Astrocyte of the spinal cord (primary cell): Measurements from ENCODE around the gene GSG1L.

Source experiments
- DNase-seq: peaks from one replicate; pipeline ENCODE4 v3.0.0; 2011; ENCODE audit warnings: low read depth, low spot score
- H3K4me3 ChIP-seq: 2 replicates; pipeline ENCODE4 v1.5.1; 2011; ENCODE audit warnings: low read depth, mild to moderate bottlenecking, low read length, moderate library complexity
- in situ Hi-C: cut with HindIII; loops from 2 replicates; pipeline ENCODE4 v1.10.0; 2017; ENCODE audit warnings: low sequenced_read_pairs
- TF ChIP-seq, protein P1 (sequence below): IDR thresholded peaks from 2 replicates; pipeline ENCODE4 v1.5.1; 2012; ENCODE audit warnings: low read depth, mild to moderate bottlenecking, low read length, inconsistent platforms

Gene GSG1L

DNA sequence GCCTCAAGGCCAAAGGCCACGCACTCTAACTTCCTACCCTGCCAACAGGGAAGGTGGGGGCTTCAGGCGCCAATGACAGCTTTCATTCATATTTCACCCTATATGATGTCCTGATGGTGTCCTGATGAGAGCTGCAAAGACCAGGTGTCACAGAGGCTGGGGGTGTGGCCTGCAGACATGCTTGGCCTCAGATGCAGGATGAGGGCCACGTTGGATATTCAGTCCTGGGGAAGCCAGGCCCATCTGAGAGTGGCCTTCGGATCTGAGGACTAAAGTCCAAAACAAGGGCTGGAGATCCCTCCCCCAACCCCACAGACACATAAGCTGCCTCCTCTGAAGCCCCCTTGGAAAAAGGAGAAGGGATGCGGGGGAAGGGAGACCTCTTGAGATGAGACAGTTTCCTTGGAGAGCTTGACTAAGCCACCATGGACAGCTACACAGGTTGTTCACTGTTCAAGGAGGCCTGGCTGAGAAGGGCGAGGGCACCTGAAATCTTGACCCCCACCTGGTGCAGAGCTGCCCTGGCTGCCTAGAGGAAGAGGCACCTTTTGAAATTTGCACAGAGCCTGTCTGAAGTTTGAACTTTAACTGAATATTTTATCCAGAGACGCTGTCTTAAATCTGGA is 24.3 kb upstream of the GSG1L start:
- DNase-seq, result no peak
- in situ Hi-C loops, result no loop called here
- TF ChIP-seq, protein P1, sequence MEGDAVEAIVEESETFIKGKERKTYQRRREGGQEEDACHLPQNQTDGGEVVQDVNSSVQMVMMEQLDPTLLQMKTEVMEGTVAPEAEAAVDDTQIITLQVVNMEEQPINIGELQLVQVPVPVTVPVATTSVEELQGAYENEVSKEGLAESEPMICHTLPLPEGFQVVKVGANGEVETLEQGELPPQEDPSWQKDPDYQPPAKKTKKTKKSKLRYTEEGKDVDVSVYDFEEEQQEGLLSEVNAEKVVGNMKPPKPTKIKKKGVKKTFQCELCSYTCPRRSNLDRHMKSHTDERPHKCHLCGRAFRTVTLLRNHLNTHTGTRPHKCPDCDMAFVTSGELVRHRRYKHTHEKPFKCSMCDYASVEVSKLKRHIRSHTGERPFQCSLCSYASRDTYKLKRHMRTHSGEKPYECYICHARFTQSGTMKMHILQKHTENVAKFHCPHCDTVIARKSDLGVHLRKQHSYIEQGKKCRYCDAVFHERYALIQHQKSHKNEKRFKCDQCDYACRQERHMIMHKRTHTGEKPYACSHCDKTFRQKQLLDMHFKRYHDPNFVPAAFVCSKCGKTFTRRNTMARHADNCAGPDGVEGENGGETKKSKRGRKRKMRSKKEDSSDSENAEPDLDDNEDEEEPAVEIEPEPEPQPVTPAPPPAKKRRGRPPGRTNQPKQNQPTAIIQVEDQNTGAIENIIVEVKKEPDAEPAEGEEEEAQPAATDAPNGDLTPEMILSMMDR, result no peak
- no peak overlapping the region for H3K4me3 ChIP-seq

DNA sequence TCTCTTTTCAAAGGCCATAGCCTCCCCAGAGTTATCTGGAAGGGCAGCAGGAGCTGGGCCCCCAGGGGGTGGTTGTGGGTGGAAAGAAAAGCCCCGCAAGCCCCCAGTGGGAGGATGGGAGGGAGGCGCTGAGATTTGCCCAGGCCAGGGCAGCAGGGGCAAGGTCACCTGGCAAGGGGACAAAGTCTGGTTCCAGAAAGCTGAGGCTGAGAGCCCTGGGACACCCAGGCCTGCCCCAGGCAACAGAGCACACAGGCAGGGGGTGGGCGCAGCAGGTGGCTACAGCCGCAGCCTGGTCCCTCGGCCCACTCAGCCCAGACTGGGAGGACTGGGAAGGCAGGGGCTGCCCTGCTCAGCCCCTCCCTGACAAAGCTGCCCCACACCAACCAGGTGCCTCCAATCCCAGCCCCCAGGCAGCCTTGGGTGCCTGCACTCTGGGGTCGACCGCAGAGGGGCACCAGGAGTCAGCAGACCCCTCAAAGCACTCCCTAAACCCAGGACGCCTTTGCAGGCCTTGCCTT is 23.7 kb upstream of the GSG1L start:
- H3K4me3 ChIP-seq, result no peak overlapping the region
- in situ Hi-C loops, result no loop called here
- DNase-seq, result no peak
- TF ChIP-seq, protein P1, result no peak

DNA sequence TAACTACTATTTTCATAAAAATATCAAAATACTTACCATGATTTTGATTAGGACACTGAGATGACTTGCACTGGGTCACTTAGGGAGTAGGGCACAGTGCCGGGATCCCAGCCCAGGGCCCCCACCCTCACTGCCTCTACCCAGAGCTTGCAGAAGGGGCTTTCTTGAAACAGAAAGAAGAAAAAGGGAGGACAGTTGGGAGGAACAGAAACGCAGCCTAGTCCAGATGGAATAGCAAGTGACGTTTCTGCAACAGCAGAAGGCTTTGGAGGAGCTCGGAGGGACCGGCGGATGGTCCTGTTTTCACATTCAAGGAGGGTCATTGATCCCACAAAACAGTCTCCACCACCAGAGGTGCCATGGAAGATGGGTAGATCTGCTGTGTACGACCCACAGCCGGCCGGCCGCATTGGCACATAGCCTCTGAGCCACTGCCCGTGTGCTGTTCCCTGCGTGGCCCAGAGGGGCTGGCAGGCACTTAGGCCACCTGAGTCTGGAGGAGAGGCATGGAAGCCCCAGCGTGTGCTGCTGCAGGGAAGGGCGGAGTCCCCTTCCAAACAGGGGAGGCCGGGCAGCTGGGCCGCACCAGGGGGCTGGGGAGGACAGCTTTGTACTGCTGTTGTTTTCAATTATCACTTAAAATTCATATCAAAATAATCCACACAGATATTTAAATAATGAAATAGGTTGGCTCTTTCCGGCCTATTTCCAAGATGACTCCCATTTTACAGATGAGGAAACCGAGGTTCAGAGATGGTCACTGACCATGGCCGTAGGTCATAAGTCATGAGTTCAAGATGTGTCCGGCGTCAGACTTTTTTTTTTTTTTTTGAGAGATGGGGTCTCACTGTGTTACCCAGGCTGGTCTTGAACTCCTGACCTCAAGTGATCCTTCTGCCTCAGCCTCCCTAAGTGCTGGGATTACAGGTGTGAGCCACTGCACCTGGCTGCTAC is 22.9 kb upstream of the GSG1L start:
- H3K4me3 ChIP-seq, result no peak overlapping the region
- no peak for DNase-seq
- in situ Hi-C loops, result no loop called here
- TF ChIP-seq, protein P1, result no peak

DNA sequence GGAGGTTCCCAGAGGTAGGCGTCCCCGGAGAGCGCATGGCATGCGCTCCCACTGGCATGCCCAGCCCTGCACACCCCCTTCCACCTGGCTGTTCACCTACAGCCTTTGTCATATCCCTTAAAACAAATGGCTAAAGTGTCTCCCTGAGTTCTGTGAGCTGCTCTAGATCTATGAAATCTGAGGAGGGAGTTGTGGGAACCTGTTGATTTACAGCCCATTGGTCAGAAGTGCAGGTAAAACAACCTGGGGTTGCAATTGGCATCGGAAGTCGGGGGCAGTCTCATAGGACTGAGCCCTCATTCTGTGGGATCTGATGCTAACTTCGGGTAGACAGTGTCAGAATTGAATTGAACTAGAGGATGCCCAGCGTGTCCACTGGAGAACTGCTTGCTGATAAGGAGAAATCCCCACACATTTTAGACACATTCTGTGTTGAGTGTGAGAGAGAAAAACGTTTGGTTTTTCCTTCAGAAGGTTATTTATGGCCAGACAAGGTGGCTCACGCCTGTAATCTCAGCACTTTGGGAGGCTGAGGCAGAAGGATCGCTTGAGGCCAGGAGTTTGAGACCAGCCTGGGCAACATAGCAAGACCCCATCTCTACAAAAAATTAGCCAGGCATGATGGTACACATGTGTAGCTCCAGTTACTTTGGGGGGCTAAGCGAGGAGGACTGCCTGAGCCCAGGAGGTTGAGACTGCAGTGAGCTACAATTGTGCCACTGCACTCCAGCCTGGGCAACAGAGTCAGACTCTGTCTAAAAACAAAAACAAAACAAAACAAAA is 22.1 kb upstream of the GSG1L start:
- no peak for DNase-seq
- TF ChIP-seq, protein P1, result no peak
- H3K4me3 ChIP-seq, result no peak overlapping the region
- in situ Hi-C loops, result no loop called here

DNA sequence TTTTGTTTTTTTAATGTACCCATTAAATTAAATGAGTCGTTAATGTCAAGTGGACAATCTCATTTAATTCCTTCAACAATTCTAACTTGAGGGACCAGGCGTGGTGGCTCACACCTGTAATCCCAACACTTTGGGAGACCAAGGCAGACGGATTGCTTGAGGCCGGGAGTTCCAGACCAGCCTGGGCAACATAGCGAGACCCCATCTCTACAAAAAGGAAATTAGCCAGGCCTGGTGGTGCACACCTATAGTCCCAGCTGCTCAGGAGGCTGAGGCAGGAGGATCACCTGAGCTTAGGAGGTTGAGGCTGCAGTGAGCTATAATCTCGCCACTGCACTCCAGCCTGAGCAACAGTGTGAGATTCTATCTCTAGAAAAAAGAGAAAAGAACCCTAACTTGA is 20.7 kb upstream of the GSG1L start:
- H3K4me3 ChIP-seq, result no peak overlapping the region
- TF ChIP-seq, protein P1, result no peak
- in situ Hi-C loops, result no loop called here
- no peak for DNase-seq

DNA sequence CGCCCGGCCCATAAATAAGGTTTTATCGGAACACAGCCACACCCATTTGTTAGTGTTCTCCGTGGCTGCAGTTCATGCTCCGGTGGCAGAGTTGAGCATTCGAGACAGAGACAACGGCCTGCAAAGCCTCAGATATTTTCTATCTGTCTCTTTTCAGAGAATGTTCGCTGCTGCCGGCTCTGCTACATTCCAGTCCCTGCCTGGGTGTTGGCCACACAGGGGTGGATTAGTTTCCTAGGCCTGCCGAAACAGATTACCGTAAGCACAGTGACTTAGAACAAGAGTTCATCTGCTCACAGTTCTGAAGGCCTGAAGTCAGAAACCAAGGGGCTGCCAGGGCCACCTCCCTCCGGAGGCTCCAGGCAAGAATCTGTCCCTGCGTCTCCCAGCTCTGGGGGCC is 19.1 kb upstream of the GSG1L start:
- TF ChIP-seq, protein P1, result no peak
- H3K4me3 ChIP-seq, result no peak overlapping the region
- DNase-seq, result no peak
- in situ Hi-C loops, result no loop called here
